ENCODE data around the gene OR2C1. TPM values are rescaled to one million over a fixed set of nuclear protein-coding genes. Genes with fewer than 3 reads are reported as not detected.

The OR2C1 gene
- total and polyA plus RNA-seq, 2 donors (not counting 1 experiment from before 2014, with no cell fraction given) = 0.17 to 0.31 TPM

DNA sequence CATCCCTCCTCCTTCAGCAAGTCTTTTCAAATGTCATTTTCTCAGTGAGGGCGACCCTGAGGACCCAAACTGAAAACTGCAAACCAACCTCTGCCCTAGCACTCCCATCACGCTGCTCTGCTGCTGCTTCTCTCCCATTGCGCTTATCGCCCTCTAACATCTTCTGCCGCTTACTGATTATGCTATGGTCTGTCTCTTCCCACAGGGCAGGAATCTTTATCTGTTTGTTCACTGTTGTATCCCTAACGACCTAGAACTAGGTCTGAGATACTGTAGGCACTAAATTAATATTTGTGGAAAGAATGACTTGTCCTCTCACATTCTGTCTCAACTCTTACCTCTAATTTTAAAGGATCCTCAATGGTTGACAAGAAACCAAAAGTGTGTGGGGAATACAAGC lies 32.6 kb downstream of the OR2C1 start:
- Histone ChIP-seq H3K9me3 (ENCODE audit: control insufficient read depth, insufficient read depth, low read depth, low read length) (peaks cover 8% of the 10 kb centered on the region), H3K27me3 (ENCODE audit: control insufficient read depth, insufficient read depth, low read length) (no peaks in the 10 kb centered on the region), H3K4me3 (replicated peaks in 1 of 4; ENCODE audit: control extremely low read depth in 1 of 4, insufficient read depth in 1 of 4, low read depth in 3 of 4, low read length in 4 of 4) (no peak overlapping the region), H3K36me3 (ENCODE audit: control insufficient read depth, insufficient read depth, low read length) (peaks cover 15% of the 10 kb centered on the region), H3K9ac (ENCODE audit: insufficient read depth, low read length) (no peak overlapping the region), H4K20me1 (ENCODE audit: control insufficient read depth, extremely low read depth, insufficient read depth, low read length) (no peaks in the 10 kb centered on the region), H3K4me1 (ENCODE audit: control insufficient read depth, extremely low read depth, insufficient read depth, low read length) (no peaks in the 10 kb centered on the region), H3K79me2 (ENCODE audit: control insufficient read depth, insufficient read depth, low read length) (no peaks in the 10 kb centered on the region), H3K27ac (ENCODE audit: insufficient read depth, low read length) (no peak overlapping the region), H2AFZ (ENCODE audit: low read length) (no peak overlapping the region), H3K4me2 (ENCODE audit: extremely low read depth, insufficient read depth, low read length) (no peak overlapping the region)
- DNase-seq (ENCODE audit: low read depth in 2 of 2) = no peak
- TF ChIP-seq, protein P1, sequence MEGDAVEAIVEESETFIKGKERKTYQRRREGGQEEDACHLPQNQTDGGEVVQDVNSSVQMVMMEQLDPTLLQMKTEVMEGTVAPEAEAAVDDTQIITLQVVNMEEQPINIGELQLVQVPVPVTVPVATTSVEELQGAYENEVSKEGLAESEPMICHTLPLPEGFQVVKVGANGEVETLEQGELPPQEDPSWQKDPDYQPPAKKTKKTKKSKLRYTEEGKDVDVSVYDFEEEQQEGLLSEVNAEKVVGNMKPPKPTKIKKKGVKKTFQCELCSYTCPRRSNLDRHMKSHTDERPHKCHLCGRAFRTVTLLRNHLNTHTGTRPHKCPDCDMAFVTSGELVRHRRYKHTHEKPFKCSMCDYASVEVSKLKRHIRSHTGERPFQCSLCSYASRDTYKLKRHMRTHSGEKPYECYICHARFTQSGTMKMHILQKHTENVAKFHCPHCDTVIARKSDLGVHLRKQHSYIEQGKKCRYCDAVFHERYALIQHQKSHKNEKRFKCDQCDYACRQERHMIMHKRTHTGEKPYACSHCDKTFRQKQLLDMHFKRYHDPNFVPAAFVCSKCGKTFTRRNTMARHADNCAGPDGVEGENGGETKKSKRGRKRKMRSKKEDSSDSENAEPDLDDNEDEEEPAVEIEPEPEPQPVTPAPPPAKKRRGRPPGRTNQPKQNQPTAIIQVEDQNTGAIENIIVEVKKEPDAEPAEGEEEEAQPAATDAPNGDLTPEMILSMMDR (conservative IDR thresholded peaks at IDR 0.05 in 1 of 2, IDR thresholded peaks at IDR 0.05 in 1 of 2; ENCODE audit: low read depth in 1 of 2, low read length in 2 of 2) = no peak
- TF ChIP-seq EZH2 (IDR thresholded peaks at IDR 0.05; ENCODE audit: low read length, missing control alignments) = no peak

DNA sequence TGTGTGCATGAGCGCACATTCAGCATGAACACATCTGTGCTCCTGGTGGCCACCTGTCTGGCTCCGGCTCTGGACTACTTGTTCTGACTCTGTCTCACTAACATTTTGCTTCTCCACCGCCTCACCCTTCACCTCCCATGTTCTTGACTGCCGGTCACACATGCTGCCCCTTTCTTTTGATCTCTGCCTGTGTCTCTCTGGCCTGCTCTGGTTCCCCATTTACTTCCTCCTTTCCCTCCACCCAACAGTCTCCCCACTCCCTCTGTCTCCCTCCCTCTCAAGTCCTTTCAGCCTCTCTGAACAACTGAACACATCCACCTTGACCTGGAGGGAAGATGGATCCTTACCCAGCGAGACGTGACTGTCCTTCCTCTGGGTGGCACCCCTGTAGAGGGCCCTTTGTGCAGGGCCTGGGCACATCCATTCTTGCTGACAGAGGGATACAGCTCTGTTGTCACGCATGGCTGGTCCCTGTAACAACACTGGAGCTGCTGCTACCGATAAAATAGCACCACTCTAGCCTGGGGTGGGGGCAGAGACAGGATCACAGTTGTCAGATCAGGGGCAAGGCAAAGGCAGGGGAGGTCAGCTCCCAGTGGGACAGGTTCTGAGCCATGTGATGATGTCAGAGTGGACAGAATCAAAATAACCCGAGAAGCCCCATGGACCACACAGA lies 34.1 kb downstream of the OR2C1 start:
- no peak overlapping the region for H3K27ac ChIP-seq (ENCODE audit: insufficient read depth, low read length)
- no peaks in the 10 kb centered on the region for H3K79me2 ChIP-seq (ENCODE audit: control insufficient read depth, insufficient read depth, low read length)
- peaks cover 14% of the 10 kb centered on the region for H3K36me3 ChIP-seq (ENCODE audit: control insufficient read depth, insufficient read depth, low read length)

DNA sequence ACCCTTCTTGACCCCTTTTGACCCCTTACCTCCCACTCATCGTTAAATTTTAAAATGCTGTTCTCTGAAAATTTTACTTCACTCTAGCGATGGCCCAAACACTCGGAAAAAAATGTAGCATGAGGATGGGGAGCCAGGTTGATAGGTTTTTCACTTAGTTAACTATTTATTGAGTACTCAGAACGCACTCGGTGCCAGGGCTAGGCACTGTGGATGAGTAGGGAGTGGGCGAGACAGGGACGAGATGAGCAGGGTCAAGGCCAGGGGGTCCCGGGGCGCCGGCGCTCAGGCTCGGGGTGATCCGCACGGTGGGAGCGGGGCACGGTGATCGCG lies 44.7 kb downstream of the OR2C1 start:
- Histone ChIP-seq H3K27ac (ENCODE audit: insufficient read depth, low read length) (peak overlapping the region; percentile 86), H3K4me2 (ENCODE audit: extremely low read depth, insufficient read depth, low read length) (peak overlapping the region; percentile 84), H3K36me3 (ENCODE audit: control insufficient read depth, insufficient read depth, low read length) (peaks cover 9% of the 10 kb centered on the region), H3K4me3 (replicated peaks in 1 of 4; ENCODE audit: control extremely low read depth in 1 of 4, insufficient read depth in 1 of 4, low read depth in 3 of 4, low read length in 4 of 4) (peak overlapping the region; percentile 91 to 100 (median 96)), H3K9me3 (ENCODE audit: control insufficient read depth, insufficient read depth, low read depth, low read length) (no peaks in the 10 kb centered on the region), H2AFZ (ENCODE audit: low read length) (peak overlapping the region; percentile 91), H3K4me1 (ENCODE audit: control insufficient read depth, extremely low read depth, insufficient read depth, low read length) (peaks cover 2% of the 10 kb centered on the region), H4K20me1 (ENCODE audit: control insufficient read depth, extremely low read depth, insufficient read depth, low read length) (no peaks in the 10 kb centered on the region), H3K79me2 (ENCODE audit: control insufficient read depth, insufficient read depth, low read length) (peaks cover 12% of the 10 kb centered on the region), H3K9ac (ENCODE audit: insufficient read depth, low read length) (peak overlapping the region; percentile 87), H3K27me3 (ENCODE audit: control insufficient read depth, insufficient read depth, low read length) (no peaks in the 10 kb centered on the region)
- DNase-seq (ENCODE audit: low read depth in 2 of 2) = no peak
- TF ChIP-seq, protein P1 (conservative IDR thresholded peaks at IDR 0.05 in 1 of 2, IDR thresholded peaks at IDR 0.05 in 1 of 2; ENCODE audit: low read depth in 1 of 2, low read length in 2 of 2) = no peak
- TF ChIP-seq EZH2 (IDR thresholded peaks at IDR 0.05; ENCODE audit: low read length, missing control alignments) = no peak

More for the DNA sequence above, 34.1 kb downstream of the OR2C1 start:
- Histone ChIP-seq H3K4me3 (replicated peaks in 1 of 4; ENCODE audit: control extremely low read depth in 1 of 4, insufficient read depth in 1 of 4, low read depth in 3 of 4, low read length in 4 of 4) (no peak overlapping the region), H3K27me3 (ENCODE audit: control insufficient read depth, insufficient read depth, low read length) (no peaks in the 10 kb centered on the region), H3K9ac (ENCODE audit: insufficient read depth, low read length) (no peak overlapping the region), H4K20me1 (ENCODE audit: control insufficient read depth, extremely low read depth, insufficient read depth, low read length) (no peaks in the 10 kb centered on the region), H3K4me2 (ENCODE audit: extremely low read depth, insufficient read depth, low read length) (no peak overlapping the region), H3K4me1 (ENCODE audit: control insufficient read depth, extremely low read depth, insufficient read depth, low read length) (no peaks in the 10 kb centered on the region), H2AFZ (ENCODE audit: low read length) (no peak overlapping the region), H3K9me3 (ENCODE audit: control insufficient read depth, insufficient read depth, low read depth, low read length) (no peaks in the 10 kb centered on the region)
- TF ChIP-seq, protein P1 (conservative IDR thresholded peaks at IDR 0.05 in 1 of 2, IDR thresholded peaks at IDR 0.05 in 1 of 2; ENCODE audit: low read depth in 1 of 2, low read length in 2 of 2) = no peak
- no peak for DNase-seq (ENCODE audit: low read depth in 2 of 2)

All from fibroblast of lung (primary cell).